Mononuclear cell (primary cell): ENCODE results near the gene NR0B1. TPM values are rescaled to one million over a fixed set of nuclear protein-coding genes. Genes with fewer than 3 reads are reported as not detected.

Source experiments
- H3K27me3 ChIP-seq: 2 replicates; pipeline ENCODE4 v1.6.0; 2011; ENCODE audit warnings: low read length, control low read depth; ENCODE audit not compliant: insufficient read depth
- H3K4me1 ChIP-seq: 2 replicates; pipeline ENCODE4 v1.5.1; 2011; ENCODE audit warnings: mild to moderate bottlenecking, low read length, control low read depth; ENCODE audit not compliant: insufficient read depth
- H3K4me3 ChIP-seq: 2 replicates; pipeline ENCODE4 v1.5.1; 2011; ENCODE audit warnings: mild to moderate bottlenecking, low read length, moderate library complexity
- H3K9me3 ChIP-seq: 2 replicates; pipeline ENCODE4 v1.5.1; 2011; ENCODE audit warnings: low read depth, mild to moderate bottlenecking, control low read depth, low read length
- total RNA-seq: library from RNA; depleted of rRNA; stranded (reverse); fragments of >200 nt; gene quantifications from one replicate; pipeline ENCODE4 v1.2.3, GENCODE V29; 2012

The NR0B1 gene
- total RNA-seq, 1 donor = not detected

- Histone ChIP-seq H3K4me1 (no peaks in the 10 kb centered on the region), H3K9me3 (no peaks in the 10 kb centered on the region), H3K4me3 (no peak overlapping the region), H3K27me3 (no peaks in the 10 kb centered on the region)
Measured at GRCh38 chrX:30296408-30297254, 12.6 kb downstream of the NR0B1 start.

GRCh38 chrX:30283456-30284200, 25.6 kb downstream of the NR0B1 start:
- no peaks in the 10 kb centered on the region for H3K27me3 ChIP-seq
- no peak overlapping the region for H3K4me3 ChIP-seq
- H3K9me3 ChIP-seq = no peaks in the 10 kb centered on the region
- H3K4me1 ChIP-seq = no peaks in the 10 kb centered on the region

GRCh38 chrX:30282527-30282926, 26.7 kb downstream of the NR0B1 start:
- Histone ChIP-seq H3K4me1 (no peaks in the 10 kb centered on the region), H3K4me3 (no peak overlapping the region), H3K9me3 (no peaks in the 10 kb centered on the region), H3K27me3 (no peaks in the 10 kb centered on the region)

DNA sequence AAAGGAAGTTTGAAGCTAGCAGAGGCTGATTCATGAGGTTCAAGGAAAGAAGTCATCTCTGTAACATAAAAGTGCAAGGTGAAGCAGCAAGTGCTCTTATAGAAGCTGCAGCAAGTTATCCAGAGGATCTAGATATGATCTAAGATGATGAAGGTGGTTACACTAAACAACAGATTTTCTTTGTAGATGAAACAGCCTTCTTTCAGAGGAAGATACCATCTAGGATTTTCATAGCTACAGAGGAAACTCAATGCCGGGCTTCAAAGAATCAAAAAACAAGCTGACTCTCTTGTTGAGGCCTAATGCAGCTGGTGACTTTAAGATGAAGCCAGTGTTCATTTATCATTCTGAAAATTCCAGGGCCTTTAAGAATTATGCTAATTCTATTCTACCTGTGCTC, 28.8 kb downstream of the NR0B1 start:
- H3K4me1 ChIP-seq = no peaks in the 10 kb centered on the region
- no peaks in the 10 kb centered on the region for H3K27me3 ChIP-seq
- no peaks in the 10 kb centered on the region for H3K9me3 ChIP-seq
- H3K4me3 ChIP-seq = no peak overlapping the region

- Histone ChIP-seq H3K4me1 (no peaks in the 10 kb centered on the region), H3K27me3 (no peaks in the 10 kb centered on the region), H3K4me3 (no peak overlapping the region), H3K9me3 (no peaks in the 10 kb centered on the region)
Measured at GRCh38 chrX:30278365-30278764, 30.8 kb downstream of the NR0B1 start.

DNA sequence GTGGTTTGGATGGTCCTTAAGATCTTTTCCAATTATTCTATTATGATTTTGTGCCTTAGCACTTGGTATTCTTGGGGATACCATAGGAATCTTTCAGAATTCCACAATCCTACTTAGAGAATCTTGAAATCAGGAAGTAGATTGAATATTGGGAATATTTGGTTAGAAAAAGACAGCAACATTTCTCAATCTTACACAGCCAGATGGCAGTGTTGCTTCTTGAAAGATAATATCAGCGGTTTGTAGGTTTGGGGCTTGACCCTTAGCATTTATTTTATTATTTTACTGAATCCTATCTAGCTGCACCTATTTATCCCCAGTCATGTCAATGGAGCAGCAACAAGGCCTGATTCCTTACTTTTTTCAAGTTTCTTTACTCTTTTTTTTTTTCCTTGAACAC, 33.7 kb downstream of the NR0B1 start:
- H3K27me3 ChIP-seq = no peaks in the 10 kb centered on the region
- H3K9me3 ChIP-seq = no peaks in the 10 kb centered on the region
- H3K4me3 ChIP-seq = no peak overlapping the region
- H3K4me1 ChIP-seq = no peaks in the 10 kb centered on the region

DNA sequence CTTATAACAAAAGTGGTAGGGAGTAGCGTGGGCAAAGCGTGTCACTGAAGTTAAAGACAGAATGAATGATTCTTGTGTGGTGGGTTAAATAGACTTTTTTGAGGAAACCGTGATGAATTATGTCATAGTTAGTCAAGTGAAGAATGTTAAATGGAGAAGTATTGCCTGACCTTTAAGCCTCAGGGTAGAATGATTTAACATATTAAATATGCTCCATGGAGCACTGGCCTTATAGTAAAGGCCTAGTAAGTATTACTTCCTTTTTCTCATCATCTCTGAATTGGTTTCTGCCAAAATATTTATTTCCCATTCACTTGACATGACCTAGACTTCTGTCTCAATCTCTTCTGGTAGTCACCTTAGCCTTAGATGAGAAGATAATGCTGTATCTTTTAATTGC, 38.6 kb downstream of the NR0B1 start:
- Histone ChIP-seq H3K9me3 (no peaks in the 10 kb centered on the region), H3K4me1 (no peaks in the 10 kb centered on the region), H3K27me3 (no peaks in the 10 kb centered on the region), H3K4me3 (no peak overlapping the region)

GRCh38 chrX:30262763-30263162, 46.4 kb downstream of the NR0B1 start:
- H3K9me3 ChIP-seq = no peaks in the 10 kb centered on the region
- no peaks in the 10 kb centered on the region for H3K27me3 ChIP-seq
- no peak overlapping the region for H3K4me3 ChIP-seq
- H3K4me1 ChIP-seq = no peaks in the 10 kb centered on the region

GRCh38 chrX:30261012-30261411, 48.2 kb downstream of the NR0B1 start:
- no peaks in the 10 kb centered on the region for H3K27me3 ChIP-seq
- no peaks in the 10 kb centered on the region for H3K9me3 ChIP-seq
- H3K4me1 ChIP-seq = no peaks in the 10 kb centered on the region
- H3K4me3 ChIP-seq = no peak overlapping the region

DNA sequence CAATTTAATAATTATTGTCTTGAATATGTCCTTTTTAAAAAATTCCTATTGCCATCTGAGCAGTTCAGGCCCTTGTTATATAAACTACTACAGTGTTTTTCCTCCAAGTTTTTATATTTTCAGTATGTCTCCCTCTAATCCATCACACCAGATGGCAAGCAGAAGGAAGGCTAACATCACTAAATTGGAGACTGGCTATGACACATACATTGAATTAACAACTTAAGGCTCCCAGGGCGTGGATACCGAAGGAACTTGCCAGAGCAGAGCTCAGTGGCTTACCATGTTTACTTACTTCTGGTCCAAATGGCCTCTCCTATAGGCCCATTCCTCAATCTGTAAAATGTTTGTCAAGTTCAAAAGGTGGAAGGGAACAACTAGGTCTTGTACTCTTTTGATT, 49.3 kb downstream of the NR0B1 start:
- Histone ChIP-seq H3K4me1 (no peaks in the 10 kb centered on the region), H3K9me3 (no peaks in the 10 kb centered on the region), H3K4me3 (no peak overlapping the region), H3K27me3 (no peaks in the 10 kb centered on the region)

Other genes with a start within 250 kb of the NR0B1 start
- not detected for gene MAGEB2, start 93.8 kb downstream of the NR0B1 start, total RNA-seq
- not detected for gene MAGEB3, start 78.7 kb downstream of the NR0B1 start, total RNA-seq
- gene MAGEB4, start 67.4 kb downstream of the NR0B1 start, total RNA-seq = not detected
- not detected for gene MAGEB1, start 62.2 kb downstream of the NR0B1 start, total RNA-seq